ENCODE measurements around the gene NES.
A peak's percentile ranks its signal among the peaks of the same experiment; 100 is the strongest.

Gene NES

GRCh38 chr1:156660752-156661112 is 16.5 kb downstream of the NES start:
- DNase-seq, result no peak

DNA sequence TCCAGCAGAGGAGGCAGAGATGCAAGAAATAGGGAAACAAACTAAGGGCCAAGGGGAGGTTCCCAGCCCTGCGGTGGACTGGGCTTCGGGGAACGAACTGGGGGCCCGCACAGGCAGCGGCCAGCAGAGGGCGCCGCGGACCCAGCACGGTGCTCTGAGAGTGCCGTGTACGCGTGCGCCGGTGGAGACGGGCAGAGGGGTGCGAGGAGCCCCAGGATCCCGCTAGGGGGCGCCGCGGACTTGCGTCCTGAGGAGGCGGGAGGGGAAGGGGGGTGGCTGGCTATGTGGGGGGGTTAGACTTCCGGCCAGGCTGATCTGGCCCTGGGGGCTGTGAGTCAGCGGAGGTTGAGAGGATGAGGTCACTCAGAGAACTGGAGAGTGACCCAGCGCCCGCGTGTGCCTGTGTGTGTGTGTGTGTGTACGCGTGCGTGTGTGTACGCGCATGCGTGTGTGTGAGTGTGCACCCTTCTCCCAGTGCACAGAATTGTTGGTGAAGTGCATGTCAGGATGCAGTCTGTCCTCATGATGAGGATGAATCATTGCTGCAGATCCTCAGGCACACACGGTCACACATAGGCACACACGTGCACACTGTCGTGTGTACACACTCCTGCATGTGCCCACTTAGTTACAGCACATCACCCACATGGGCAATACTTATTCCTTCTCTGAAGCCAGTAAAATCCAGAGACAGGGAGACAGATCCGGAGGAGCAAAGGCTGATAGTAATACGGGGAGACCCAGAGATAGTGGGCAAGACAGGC is 17.0 kb downstream of the NES start:
- peak; percentile 95 for DNase-seq

DNA sequence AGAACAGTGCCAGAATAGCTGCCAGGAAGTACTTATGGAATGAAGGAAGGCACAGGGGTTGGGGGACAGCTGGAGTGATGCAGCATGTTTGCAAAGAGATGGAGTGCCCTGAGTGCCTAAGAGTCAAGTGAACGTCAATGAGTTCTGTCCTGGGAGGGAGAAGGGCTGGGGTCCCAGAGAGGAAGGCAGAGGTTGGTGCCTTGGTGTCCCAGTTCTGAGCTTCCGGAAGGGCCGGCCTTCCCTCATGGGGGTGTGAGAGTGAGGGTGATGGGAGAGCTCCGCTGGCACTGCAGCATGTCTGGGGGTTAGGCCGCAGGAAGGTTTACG is 17.6 kb downstream of the NES start:
- DNase-seq, result no peak

DNA sequence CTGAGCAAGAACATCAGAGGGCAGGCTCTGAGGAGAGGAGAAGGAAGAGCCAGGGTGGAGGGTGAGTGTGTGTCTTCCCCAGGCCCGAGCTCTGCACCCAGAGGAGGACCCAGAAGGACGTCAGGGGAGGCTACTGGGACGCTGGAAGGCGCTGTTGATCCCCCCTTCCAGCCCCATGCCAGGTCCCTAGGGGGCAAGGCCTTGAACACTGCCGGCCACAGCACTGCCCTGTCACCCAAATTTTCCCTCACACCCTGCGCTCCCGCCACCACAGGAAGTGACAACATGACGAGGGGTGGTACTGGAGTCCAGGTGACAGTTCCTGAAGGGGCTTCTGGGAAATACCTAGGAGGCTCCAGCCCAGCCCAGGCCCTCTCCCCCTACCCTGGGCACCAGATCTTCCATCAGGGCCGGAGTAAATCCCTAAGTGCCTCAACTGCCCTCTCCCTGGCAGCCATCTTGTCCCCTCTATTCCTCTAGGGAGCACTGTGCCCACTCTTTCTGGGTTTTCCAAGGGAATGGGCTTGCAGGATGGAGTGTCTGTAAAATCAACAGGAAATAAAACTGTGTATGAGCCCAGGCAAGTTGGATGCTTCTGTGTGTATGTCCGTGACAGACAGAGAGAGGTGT is 18.1 kb downstream of the NES start:
- DNase-seq, result no peak

DNA sequence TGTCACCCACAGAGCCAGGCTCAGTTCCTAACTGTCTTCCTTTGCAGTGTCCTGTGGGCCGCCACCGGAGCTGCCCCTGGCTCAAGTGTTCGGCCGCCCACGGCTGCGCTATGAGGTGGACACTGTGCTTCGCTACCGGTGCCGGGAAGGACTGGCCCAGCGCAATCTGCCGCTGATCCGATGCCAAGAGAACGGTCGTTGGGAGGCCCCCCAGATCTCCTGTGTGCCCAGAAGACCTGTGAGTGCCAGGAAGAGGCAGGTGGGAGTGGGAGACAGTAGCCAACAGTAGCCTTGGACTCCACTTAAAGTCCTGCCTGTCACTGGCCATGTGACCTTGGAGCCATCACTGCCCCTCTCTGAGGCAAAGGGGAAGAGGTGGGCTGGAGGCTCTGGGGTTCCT is 18.7 kb downstream of the NES start:
- no peak for DNase-seq

DNA sequence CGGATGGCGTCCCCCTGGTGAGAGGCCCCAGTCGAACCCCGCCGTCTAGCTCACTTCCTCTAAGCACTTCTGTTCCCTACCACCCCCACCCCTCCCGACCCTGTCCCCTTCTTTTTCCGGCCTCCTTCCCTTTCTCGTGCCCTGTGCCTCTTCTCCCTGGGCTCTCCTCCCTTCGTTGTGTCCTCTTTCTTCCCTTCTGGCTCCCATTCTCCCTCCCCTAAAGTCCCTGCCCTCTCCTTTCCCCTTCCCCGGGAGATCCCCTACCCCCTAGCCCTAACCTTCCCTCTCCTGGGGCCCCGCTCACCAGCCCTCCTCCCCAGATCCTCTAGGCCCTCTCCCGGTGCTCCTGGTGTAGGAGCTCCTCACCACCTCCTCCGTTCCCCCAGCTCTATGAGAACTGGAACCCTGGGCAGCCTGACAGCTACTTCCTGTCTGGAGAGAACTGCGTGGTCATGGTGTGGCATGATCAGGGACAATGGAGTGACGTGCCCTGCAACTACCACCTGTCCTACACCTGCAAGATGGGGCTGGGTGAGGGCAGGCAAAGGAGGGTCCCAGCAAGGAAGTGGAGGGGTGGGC is 19.4 kb downstream of the NES start:
- no peak for DNase-seq

GRCh38 chr1:156656806-156657740 is 20.1 kb downstream of the NES start:
- DNase-seq, result peak; percentile 35

GRCh38 chr1:156655904-156656516 is 21.2 kb downstream of the NES start:
- no peak for DNase-seq

DNA sequence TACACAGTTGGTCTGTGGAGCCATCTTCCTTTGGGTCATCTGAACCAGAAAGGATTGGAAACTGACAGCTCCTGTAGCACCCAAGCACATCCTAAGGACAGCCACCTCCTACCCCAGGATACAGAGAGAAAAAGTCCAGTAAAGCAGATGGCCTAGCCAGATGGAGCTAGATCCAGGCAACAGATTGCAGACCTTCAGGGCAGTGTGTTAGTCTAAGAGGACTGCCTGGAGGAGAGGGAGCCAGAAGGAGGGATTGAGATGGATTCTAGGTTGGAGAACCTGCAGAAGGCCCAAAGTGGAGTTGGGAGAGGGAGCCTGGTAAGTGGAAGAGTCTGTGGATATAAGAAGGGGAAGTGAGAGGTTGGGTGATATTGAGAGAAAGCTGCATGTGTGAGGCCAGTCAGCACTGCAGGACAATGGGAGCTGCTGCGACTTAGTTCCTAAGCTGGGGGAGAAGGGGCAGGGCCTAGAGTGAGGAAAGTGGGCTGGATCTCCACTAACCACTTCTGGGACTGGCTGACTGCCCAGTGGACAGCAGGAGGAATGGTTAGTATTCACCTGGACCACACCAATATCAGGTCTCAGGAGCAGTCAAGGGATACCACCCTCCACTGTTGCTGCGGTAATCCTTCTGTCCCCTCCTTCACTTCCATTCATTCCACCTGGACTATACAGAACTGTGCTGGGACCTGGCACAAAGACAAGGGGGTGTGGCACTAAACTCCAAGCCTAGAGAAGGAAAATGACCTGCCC is 21.9 kb downstream of the NES start:
- no peak for DNase-seq

DNA sequence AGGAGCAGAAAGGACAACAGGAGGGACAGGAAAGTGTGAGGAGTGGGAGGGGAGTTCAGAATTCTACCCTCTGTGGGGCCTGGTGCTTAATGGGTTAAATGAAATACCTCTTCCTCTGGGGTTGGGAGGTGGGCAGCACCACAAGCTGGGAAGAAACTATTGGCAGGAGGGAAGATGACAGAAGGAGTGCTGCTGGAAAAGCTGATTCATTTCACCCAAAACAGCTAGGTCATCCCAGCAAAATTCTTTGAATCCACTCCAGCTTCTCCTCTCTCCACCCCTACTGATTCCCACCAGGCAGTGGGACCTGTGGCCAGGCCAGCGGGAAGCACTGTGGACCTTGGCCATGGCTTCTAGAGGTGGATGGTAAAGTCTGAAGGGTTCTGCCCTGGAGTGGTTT is 22.5 kb downstream of the NES start:
- DNase-seq, result no peak

DNA sequence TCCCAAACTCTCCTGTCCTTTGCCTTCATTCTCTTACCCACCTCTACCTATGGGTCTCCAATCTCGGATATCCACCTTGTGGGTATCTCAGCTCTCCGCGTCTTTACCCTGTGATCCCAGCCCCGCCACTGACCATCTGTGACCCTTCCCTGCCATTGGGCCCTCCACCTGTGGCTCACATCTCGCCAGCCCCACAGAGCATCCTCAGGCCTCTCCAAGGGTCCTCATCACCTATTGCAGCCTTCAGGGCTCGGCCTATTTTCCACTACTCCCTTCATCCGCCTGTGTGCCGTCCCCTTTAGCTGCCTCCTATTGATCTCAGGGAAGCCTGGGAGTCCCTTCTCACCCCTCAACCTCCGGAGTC is 24.2 kb downstream of the NES start:
- DNase-seq, result no peak

DNA sequence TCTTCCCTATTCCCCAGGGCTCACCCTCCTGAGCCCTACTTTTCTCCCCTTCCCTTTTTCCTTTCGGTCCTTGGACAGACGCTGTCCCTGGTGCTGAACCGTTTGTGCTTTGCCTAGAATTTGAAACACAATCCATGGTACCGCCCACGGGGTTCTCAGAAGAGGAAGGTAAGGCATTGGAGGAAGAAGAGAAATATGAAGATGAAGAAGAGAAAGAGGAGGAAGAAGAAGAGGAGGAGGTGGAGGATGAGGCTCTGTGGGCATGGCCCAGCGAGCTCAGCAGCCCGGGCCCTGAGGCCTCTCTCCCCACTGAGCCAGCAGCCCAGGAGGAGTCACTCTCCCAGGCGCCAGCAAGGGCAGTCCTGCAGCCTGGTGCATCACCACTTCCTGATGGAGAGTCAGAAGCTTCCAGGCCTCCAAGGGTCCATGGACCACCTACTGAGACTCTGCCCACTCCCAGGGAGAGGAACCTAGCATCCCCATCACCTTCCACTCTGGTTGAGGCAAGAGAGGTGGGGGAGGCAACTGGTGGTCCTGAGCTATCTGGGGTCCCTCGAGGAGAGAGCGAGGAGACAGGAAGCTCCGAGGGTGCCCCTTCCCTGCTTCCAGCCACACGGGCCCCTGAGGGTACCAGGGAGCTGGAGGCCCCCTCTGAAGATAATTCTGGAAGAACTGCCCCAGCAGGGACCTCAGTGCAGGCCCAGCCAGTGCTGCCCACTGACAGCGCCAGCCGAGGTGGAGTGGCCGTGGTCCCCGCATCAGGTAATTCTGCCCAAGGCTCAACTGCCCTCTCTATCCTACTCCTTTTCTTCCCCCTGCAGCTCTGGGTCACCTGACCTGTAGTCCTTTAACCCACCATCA is 24.8 kb downstream of the NES start:
- DNase-seq, result no peak

GRCh38 chr1:156648951-156649350 is 28.3 kb downstream of the NES start:
- DNase-seq, result no peak

- no peak for DNase-seq
Measured at GRCh38 chr1:156648496-156648895, 28.7 kb downstream of the NES start.

GRCh38 chr1:156647351-156647750 is 29.9 kb downstream of the NES start:
- no peak for DNase-seq

- no peak for DNase-seq
Measured at GRCh38 chr1:156646738-156647211, 30.4 kb downstream of the NES start.

DNA sequence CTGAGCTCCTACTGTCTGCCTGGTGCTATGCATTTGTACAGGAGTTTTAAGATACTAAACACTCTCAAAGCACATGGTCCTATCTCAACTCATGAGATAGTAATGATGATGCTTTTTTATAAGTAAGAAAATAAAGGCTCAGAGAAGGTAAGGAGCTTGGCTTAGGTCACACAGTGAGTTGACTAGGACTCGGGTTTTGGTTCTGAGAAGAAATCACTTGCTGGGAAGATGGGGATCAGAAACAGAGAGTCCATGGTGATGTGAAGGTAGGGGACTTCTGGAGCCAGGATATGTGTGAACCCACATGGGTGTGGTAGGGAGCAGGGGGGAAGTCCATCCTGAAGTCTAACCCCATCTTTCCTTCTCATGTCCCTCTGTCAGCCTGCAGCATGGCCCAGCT is 31.5 kb downstream of the NES start:
- DNase-seq, result no peak

- DNase-seq, result no peak
Measured at GRCh38 chr1:156645056-156645455, 32.2 kb downstream of the NES start.

GRCh38 chr1:156644640-156645039 is 32.6 kb downstream of the NES start:
- no peak for DNase-seq

- DNase-seq, result no peak
Measured at GRCh38 chr1:156644146-156644545, 33.1 kb downstream of the NES start.

GRCh38 chr1:156643778-156644092 is 33.5 kb downstream of the NES start:
- no peak for DNase-seq

Measured in COR-L47 (cell line).